ENCODE results near the gene MITF. TPM values are rescaled to one million over a fixed set of nuclear protein-coding genes. Genes with fewer than 3 reads are reported as not detected.

Gene MITF
- total and polyA plus RNA-seq, 3 donors from 2014 or later, result 5.5 to 9.0 (median 5.8) TPM

GRCh38 chr3:69700949-69701348 is 38.3 kb upstream of the MITF start:
- WGBS, 2 donors, result 90 to 100% methylated on average over 1 of the region's 1 CpG
- H3K36me3 ChIP-seq (ENCODE audit: low read depth, missing control alignments), result no peaks in the 10 kb centered on the region
- no peaks in the 10 kb centered on the region for H3K9me3 ChIP-seq
- no peak overlapping the region for H3K4me3 ChIP-seq
- H3K27me3 ChIP-seq, result no peaks in the 10 kb centered on the region
- no peak for DNase-seq
- intact Hi-C loops (cut with DNase I; ENCODE audit: low total_unique reads), result no loop called here
- H3K27ac ChIP-seq, result no peak overlapping the region
- no peak for TF ChIP-seq POLR2A (IDR thresholded peaks at IDR 0.05)
- no peak for TF ChIP-seq CTCF (IDR thresholded peaks at IDR 0.05)
- no peaks in the 10 kb centered on the region for H3K4me1 ChIP-seq

- H3K36me3 ChIP-seq (ENCODE audit: low read depth, missing control alignments), result no peaks in the 10 kb centered on the region
- no peaks in the 10 kb centered on the region for H3K4me1 ChIP-seq
- no peak overlapping the region for H3K4me3 ChIP-seq
- H3K27ac ChIP-seq, result no peak overlapping the region
- whole genome bisulfite sequencing, 2 donors, result 79 to 82% methylated on average over 4 of the region's 4 CpGs
- intact Hi-C loops (cut with DNase I; ENCODE audit: low total_unique reads), result no loop called here
- H3K27me3 ChIP-seq, result no peaks in the 10 kb centered on the region
- H3K9me3 ChIP-seq, result no peaks in the 10 kb centered on the region
- TF ChIP-seq POLR2A (IDR thresholded peaks at IDR 0.05), result no peak
- TF ChIP-seq CTCF (IDR thresholded peaks at IDR 0.05), result no peak
- no peak for DNase-seq
Measured at GRCh38 chr3:69710153-69710977, 28.9 kb upstream of the MITF start.

GRCh38 chr3:69712269-69712668 is 27.0 kb upstream of the MITF start:
- Histone ChIP-seq H3K4me3 (no peak overlapping the region), H3K27ac (no peak overlapping the region), H3K27me3 (no peaks in the 10 kb centered on the region), H3K4me1 (no peaks in the 10 kb centered on the region), H3K9me3 (no peaks in the 10 kb centered on the region), H3K36me3 (ENCODE audit: low read depth, missing control alignments) (no peaks in the 10 kb centered on the region)
- WGBS, 2 donors, result 85 to 91% methylated on average over 5 of the region's 5 CpGs
- DNase-seq, result no peak
- intact Hi-C loops (cut with DNase I; ENCODE audit: low total_unique reads), result no loop called here
- TF ChIP-seq POLR2A (IDR thresholded peaks at IDR 0.05) (no peak), CTCF (IDR thresholded peaks at IDR 0.05) (no peak)

GRCh38 chr3:69712933-69713332 is 26.3 kb upstream of the MITF start:
- H3K9me3 ChIP-seq, result no peaks in the 10 kb centered on the region
- TF ChIP-seq POLR2A (IDR thresholded peaks at IDR 0.05) (no peak), CTCF (IDR thresholded peaks at IDR 0.05) (no peak)
- no peak overlapping the region for H3K27ac ChIP-seq
- intact Hi-C loops (cut with DNase I; ENCODE audit: low total_unique reads), result no loop called here
- H3K36me3 ChIP-seq (ENCODE audit: low read depth, missing control alignments), result no peaks in the 10 kb centered on the region
- H3K4me1 ChIP-seq, result no peaks in the 10 kb centered on the region
- no peak overlapping the region for H3K4me3 ChIP-seq
- H3K27me3 ChIP-seq, result no peaks in the 10 kb centered on the region
- DNase-seq, result no peak
- WGBS, 2 donors, result 68 to 71% methylated on average over 4 of the region's 4 CpGs

GRCh38 chr3:69715204-69715603 is 24.1 kb upstream of the MITF start:
- no peaks in the 10 kb centered on the region for H3K4me1 ChIP-seq
- WGBS, 2 donors, result 92 to 96% methylated on average over 1 of the region's 1 CpG
- no peaks in the 10 kb centered on the region for H3K27me3 ChIP-seq
- no peak for TF ChIP-seq CTCF (IDR thresholded peaks at IDR 0.05)
- no peak for TF ChIP-seq POLR2A (IDR thresholded peaks at IDR 0.05)
- intact Hi-C loops (cut with DNase I; ENCODE audit: low total_unique reads), result no loop called here
- H3K36me3 ChIP-seq (ENCODE audit: low read depth, missing control alignments), result no peaks in the 10 kb centered on the region
- no peak overlapping the region for H3K27ac ChIP-seq
- H3K9me3 ChIP-seq, result no peaks in the 10 kb centered on the region
- H3K4me3 ChIP-seq, result no peak overlapping the region
- no peak for DNase-seq
